Left cardiac atrium (tissue), 4 donors: ENCODE measurements around the gene KCNQ2. TPM values are rescaled to one million over a fixed set of nuclear protein-coding genes. Genes with fewer than 3 reads are reported as not detected.

Experiments used
- ATAC-seq, 2 donors: fragments of 200-7000 bp; cut with Tn5 transposase; one replicate each; pipeline ENCODE4 v1.9.1; 2020; ENCODE audit warnings: mild to moderate bottlenecking in 2 of 2, moderate library complexity in 2 of 2
- DNase-seq: peaks from one replicate; pipeline ENCODE4 v3.0.0-alpha.2; 2020
- intact Hi-C, 2 donors: fragments of 100-400 bp; cut with DNase I; formaldehyde crosslinking; loops; one replicate each; pipeline versions ENCODE4 v1.14.1 to v1.15.1; 2022 to 2023
- total RNA-seq, 2 donors: library from RNA; stranded (reverse); fragmentation: NEBNext Ultra II Directional; extraction: Animal tissue kit (Norgen Biotek cat#: 25700); gene quantifications; one replicate each; pipeline ENCODE4 v1.2.1, GENCODE V29; 2021
- donor health status: DM: no; HTN: yes; CAD: no.
- donor health status: DM: no; HTN: yes; CAD: no; lungs with severe emphysema.
- donor health status: DM: yes; HTN: yes; CAD: no.
- donor health status: Dilated cardiomyopathy.

KCNQ2 gene
- total RNA-seq, 2 donors from 2014 or later = 0.91 to 2.0 TPM

GRCh38 chr20:63504642-63505041 lies 32.2 kb upstream of the KCNQ2 start:
- no peak for ATAC-seq
- DNase-seq = no peak
- intact Hi-C loops = no loop called here

- no peak for ATAC-seq
- intact Hi-C loops = no loop called here
- DNase-seq = no peak
These were observed 31.1 kb upstream of the KCNQ2 start for GRCh38 chr20:63503524-63503923.

- ATAC-seq = no peak
- no peak for DNase-seq
- intact Hi-C loops = no loop called here
These were observed 30.3 kb upstream of the KCNQ2 start for GRCh38 chr20:63502671-63503172.

GRCh38 chr20:63501818-63502670 lies 29.6 kb upstream of the KCNQ2 start:
- intact Hi-C loops = no loop called here
- ATAC-seq = peak; percentile 38 to 48
- DNase-seq = peak; percentile 72

- peak in 1 of 2 donors; percentile 4 for ATAC-seq
- intact Hi-C loops = no loop called here
- DNase-seq = no peak
These were observed 28.7 kb upstream of the KCNQ2 start for GRCh38 chr20:63500902-63501817.

GRCh38 chr20:63500151-63500901 lies 27.9 kb upstream of the KCNQ2 start:
- intact Hi-C loops = no loop called here
- DNase-seq (no peak), ATAC-seq (peak in 1 of 2 donors; percentile 1)

- DNase-seq = no peak
- intact Hi-C loops = no loop called here
- no peak for ATAC-seq
These were observed 27.0 kb upstream of the KCNQ2 start for GRCh38 chr20:63499338-63499969.

- intact Hi-C loops = no loop called here
- ATAC-seq = peak; percentile 3 to 46
- peak; percentile 67 for DNase-seq
These were observed 26.5 kb upstream of the KCNQ2 start, which contains the start of gene EEF1A2 for GRCh38 chr20:63498960-63499337. TSS of gene EEF1A2 (minus strand) at chr20:63499083. CDS start at chr20:63497763, 1,320 bp downstream.

GRCh38 chr20:63497946-63498935 lies 25.8 kb upstream of the KCNQ2 start:
- intact Hi-C loops = no loop called here
- DNase-seq = peak; percentile 74
- peak; percentile 31 to 66 for ATAC-seq

GRCh38 chr20:63497138-63497945 lies 24.9 kb upstream of the KCNQ2 start:
- intact Hi-C loops = no loop called here
- no peak for DNase-seq

GRCh38 chr20:63496596-63497120 lies 24.2 kb upstream of the KCNQ2 start:
- intact Hi-C loops = loop anchor here in 1 of 2 donors (1.0 kb wide), 1 partner anchor 24 kb away; the partner anchor contains the start of gene PPDPF
- ATAC-seq (no peak), DNase-seq (no peak)

More at GRCh38 chr20:63497138-63497945, 24.9 kb upstream of the KCNQ2 start:
- peak; percentile 41 to 43 for ATAC-seq

GRCh38 chr20:63495741-63496595 lies 23.5 kb upstream of the KCNQ2 start:
- intact Hi-C loops = loop anchor here in 1 of 2 donors (1.0 kb wide), 1 partner anchor 24 kb away; the partner anchor contains the start of gene PPDPF
- DNase-seq (peak; percentile 75), ATAC-seq (peak; percentile 30 to 47)

- intact Hi-C loops = no loop called here
- DNase-seq (no peak), ATAC-seq (no peak)
These were observed 22.8 kb upstream of the KCNQ2 start for GRCh38 chr20:63495167-63495720.

GRCh38 chr20:63494420-63495166 lies 22.1 kb upstream of the KCNQ2 start:
- intact Hi-C loops = no loop called here
- ATAC-seq = no peak
- peak; percentile 18 for DNase-seq
